GM19463 (cell line): Measurements from ENCODE around the gene PITPNC1.
A peak's percentile ranks its signal among the peaks of the same experiment; 100 is the strongest.
"Not testable (repeated sequence)": the region's sequence is repeated elsewhere in the genome, so short reads cannot be mapped to it uniquely, and the experiment has no call there.

Experiments used
- ATAC-seq: cut with Tn5 transposase; IDR thresholded peaks from one replicate; pipeline ENCODE4 v1.9.1; 2021; ENCODE audit warnings: mild to moderate bottlenecking, moderate library complexity; ENCODE audit not compliant: unreplicated experiment

The PITPNC1 gene

DNA sequence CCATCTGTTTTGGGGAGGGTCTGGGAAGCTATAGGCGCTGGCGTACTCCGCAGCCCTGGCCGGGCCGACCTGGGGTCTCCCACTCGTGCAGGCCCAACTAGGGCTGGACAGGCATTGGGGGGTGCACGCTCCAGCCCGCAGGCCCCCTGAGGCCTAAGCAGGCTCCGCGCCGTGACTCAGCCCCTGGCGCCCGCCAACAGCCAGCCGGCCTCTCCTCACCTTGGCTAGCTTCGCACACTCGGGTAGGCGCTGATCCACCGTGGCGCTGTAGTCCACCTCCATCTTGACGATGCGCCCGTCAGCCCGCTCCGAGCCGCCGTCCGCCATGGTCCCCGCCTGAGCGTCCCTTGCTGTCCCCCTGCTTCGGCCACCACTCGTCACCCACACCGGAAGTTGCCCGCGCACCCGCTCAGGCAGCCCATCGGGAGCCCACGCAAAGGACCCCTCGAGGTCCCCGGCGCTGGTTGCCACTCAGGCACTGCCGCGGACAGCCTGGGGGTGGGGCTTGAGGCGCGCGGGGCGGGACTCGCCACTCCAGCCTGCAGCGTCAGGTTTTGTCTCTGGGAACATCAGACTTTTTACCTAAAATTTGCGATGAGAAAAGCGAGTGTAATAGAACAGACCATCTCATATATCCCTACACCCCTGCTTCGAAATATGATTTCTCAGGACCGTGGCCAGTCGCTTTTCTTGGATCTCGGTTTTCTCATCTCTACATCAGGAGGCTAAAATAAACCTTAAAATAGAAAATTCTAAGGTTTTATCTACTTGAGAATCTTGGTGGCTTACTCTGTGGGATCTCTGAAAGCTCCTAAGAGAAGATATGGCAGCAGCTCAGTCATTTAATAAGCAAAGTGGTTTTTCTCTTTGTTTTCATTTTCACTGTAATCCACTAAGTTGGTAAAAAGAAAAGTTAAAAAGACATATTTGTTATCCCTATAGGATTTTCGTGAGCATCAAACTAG is 10.6 kb upstream of the PITPNC1 start, which contains the start of gene PSMD12:
Gene PSMD12, minus strand, starts transcription at position 385 of the 965 bp plus-strand sequence. Its CDS starts 58 bp downstream, at position 327.
- peak; percentile 93 for ATAC-seq

DNA sequence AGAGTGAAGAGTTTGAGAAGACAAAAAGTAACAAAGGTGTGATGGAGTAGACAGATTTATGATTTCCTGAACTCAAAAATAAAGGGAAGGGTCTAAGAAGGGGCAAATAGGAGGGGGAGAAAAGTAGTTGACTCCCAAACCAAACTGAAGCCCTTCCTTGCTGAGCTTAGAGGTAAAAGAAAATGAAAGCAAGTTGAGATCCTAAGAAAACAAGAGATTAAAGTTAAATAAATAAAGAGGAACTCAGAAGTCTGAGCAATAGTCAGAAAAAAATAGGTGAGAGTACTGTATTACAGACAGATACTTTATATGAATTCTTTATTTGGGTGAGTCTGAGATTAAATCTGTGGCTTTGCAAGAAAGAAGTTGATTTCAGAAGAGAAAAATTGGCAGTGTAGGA is 7.4 kb upstream of the PITPNC1 start:
- no peak for ATAC-seq

GRCh38 chr17:67372751-67373150 is 4.3 kb upstream of the PITPNC1 start:
- no peak for ATAC-seq

GRCh38 chr17:67374329-67375053 is 2.6 kb upstream of the PITPNC1 start:
- ATAC-seq = no peak

DNA sequence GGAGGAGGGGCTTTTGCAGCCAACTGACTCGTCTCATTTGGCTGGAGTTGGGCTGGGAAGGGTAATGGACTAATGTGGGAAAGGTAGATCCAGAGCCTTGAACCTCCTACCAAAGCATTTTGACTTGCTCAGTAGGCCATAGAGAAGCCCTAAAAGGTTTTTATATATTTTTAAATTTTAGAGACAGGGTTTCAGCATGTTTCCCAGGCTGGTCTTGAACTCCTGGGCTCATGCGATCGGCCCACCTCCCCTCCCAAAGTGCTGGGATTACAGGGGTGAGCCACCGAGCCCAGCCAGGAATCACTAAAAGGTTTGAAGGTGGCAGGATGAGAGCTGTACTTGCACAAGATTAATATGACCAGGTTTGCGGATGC is 2.0 kb upstream of the PITPNC1 start:
- no peak for ATAC-seq

- ATAC-seq = no peak
Observed at GRCh38 chr17:67375716-67376115, 1.4 kb upstream of the PITPNC1 start.

DNA sequence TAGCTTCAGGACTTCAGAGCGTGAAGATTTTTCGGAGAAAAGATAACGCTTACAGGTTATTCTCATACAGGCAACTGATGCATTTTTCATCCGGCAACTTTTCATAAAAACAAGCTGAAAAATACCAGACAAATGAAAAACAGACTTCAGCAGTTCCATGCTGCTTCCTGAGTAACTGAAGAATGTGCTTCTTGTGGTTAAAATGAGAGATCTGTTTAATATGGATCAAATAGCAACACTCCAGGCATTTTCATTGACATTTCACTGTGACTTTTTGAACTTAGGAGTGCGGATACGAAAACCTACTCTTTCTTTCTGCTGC is 705 bp upstream of the PITPNC1 start:
- ATAC-seq = no peak

DNA sequence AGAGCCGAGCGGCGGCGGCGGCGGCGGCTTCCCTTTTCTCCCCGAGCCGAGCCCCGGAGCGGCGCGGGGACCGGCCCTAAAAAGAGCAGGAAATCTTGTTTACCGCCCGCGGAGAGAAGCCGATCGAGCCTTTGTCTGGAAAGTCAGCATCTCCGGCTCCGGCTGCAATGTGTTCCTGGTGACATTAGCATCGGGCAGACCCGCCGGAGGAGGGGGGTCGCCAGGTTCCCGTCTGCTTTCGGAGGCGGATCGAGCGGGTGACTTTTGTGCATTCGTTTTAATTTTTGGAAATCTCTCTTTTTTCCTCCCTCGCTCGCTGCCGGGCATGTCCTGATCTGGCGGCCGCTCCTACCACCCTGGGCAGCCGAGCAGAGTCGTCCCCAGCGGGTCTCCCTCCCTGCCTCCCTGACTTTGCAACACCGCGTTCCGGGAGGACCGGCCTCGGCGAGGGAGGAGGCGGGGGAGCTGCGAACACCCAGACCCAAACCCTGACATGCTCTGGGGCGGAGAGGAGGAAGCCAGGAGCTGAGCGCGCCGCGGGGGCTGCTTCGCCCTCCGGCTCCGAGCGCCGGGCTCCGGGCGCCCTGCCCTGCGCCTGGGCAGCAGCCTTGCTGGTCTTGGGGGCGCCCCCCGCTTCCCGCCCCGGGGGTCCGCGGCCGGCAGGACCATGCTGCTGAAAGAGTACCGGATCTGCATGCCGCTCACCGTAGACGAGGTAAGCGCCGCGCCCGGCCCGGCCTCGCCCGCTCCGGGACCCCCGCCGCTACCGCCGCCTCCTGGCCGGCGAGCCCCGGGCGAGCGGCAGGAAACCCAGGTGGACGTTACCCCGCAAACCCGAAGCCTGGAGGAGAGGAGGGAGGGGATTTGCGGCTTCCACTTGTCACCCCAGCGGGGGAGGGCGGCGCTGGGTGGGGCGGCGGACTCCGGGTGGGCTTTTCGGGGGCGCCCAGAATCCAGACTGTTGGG is 690 bp downstream of the PITPNC1 start:
- peak; percentile 7 for ATAC-seq

DNA sequence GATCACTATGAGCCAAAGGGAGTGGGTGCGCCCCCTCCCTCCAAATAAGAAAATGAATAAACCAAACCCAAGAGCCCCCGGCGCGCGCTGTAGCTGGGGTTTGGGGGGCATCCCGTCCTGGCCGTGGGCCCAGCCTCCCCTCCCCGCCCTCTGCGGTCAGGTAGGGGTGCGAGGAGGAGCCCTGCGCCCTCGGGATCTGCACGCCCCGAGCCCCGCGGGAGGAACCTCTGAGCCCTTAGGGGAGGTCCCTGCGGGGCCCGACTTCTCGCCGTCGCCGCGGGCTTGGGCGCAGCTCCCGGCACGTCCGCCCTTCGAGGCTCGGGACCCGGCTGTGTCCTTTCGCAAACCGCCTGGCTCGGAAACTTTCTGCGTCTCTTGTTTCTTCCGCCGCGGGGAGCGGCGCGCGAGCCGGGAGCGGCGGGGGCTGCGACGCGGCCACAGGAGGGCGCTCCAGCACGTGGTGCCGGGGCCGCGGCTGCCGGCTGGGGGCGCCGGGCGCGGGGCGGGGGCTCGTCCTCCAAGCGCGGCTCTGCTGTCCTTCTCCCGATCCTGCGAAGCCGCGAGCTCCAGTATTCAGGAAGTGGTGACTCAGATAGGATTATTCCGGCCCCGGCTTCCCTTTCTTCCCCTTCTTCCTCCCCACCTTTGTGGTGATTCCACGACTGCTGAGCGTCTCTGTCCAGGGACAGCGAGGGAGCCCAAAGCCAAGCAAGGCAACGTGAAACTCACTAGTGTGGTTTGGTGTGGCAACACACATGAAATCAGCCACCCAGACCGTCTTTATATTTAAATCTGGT is 1.6 kb downstream of the PITPNC1 start:
- peak; percentile 27 for ATAC-seq

DNA sequence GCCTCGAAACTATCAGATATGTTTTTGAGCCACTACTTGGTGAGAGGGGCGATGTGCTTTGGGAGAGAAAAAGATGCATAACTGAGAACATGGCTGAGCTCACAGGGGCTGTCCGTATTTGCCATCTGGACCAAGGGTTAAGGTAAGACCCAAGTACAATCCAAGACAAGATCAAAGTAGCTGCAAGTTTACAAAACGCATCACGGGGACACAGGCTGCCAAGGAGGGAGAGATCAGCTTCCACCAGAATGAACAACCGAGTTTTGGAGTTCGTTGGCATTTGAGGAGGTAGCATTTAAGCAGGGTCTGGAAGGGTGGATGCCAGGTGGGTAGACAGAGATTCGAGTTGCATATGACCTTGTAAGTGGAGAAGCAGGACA is 2.2 kb downstream of the PITPNC1 start:
- ATAC-seq = no peak

- no peak for ATAC-seq
Observed at GRCh38 chr17:67381929-67382257, 4.8 kb downstream of the PITPNC1 start.

GRCh38 chr17:67385122-67385988 is 8.3 kb downstream of the PITPNC1 start:
- no peak for ATAC-seq

DNA sequence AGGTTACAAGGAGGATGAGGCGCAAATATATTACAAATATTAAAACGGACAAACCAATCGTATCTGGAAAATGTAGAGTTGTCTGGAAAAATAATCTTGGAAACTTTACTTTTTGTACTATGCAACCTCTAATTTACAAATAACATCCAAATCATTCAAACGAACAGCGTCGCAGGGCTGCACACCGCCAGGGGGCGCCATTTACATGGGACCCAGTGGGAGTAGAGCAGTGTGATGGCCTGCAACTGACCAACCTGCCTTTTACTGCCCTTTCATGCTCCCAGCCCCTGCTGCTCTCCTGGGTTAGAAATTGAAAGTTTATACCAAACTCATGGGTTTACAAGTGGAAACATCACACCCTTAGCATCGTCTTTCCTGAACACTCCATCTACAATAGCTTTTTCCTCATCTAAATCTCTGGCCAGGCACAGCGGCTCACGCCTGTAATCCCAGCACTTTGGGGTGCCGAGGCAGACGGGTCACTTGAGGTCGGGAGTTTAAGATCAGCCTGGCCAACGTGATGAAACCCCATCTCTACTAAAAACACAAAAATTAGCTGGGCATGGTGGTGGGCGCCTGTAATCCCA is 10.0 kb downstream of the PITPNC1 start:
- no peak for ATAC-seq

GRCh38 chr17:67388536-67388935 is 11.5 kb downstream of the PITPNC1 start:
- ATAC-seq = not testable (repeated sequence)

GRCh38 chr17:67388986-67389385 is 11.9 kb downstream of the PITPNC1 start:
- ATAC-seq = no peak

GRCh38 chr17:67390006-67390645 is 13.0 kb downstream of the PITPNC1 start:
- ATAC-seq = no peak

GRCh38 chr17:67390646-67391361 is 13.7 kb downstream of the PITPNC1 start:
- ATAC-seq = peak; percentile 99

- no peak for ATAC-seq
Observed at GRCh38 chr17:67392111-67392510, 15.0 kb downstream of the PITPNC1 start.
